Measurements from ENCODE around the gene VSNL1. TPM values are rescaled to one million over a fixed set of nuclear protein-coding genes. Genes with fewer than 3 reads are reported as not detected.

The VSNL1 gene
- total and polyA plus RNA-seq, 12 donors: 7.2 to 51.1 (median 21.2) TPM

DNA sequence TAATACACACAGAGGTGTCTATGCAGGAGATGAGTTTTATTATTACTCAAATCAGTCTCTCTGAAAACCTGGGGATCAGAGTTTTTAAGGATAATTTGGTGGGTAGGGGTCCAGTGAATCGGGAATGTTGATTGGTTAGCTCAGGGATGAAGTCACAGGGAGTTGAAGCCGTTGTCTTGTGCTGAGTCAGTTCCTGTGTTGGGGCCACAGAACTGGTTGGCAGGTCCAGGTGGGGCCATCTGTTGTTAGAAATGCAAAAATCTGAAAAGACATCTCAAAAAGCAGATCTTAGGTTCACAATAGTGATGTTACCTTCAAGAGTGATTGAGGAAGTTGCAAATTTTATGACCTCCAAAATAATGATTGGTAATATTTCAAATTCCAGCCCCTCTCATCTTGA lies 86.9 kb downstream of the VSNL1 start:
- Histone ChIP-seq H3K9me3 (replicated peaks in 1 of 3) (no peaks in the 10 kb centered on the region), H3K27me3 (no peaks in the 10 kb centered on the region), H3K4me1 (replicated peaks in 1 of 2) (no peaks in the 10 kb centered on the region), H3K4me3 (no peak overlapping the region), H3K27ac (no peak overlapping the region), H3K36me3 (replicated peaks in 1 of 2) (no peaks in the 10 kb centered on the region)
- DNase-seq: no peak
- WGBS, 4 donors: 45 to 60% (median 53%) methylated on average over 2 of the region's 2 CpGs
- intact Hi-C loops (cut with DNase I): no loop called here
- TF ChIP-seq POLR2A (IDR thresholded peaks at IDR 0.05) (no peak), CTCF (IDR thresholded peaks at IDR 0.05) (no peak)

DNA sequence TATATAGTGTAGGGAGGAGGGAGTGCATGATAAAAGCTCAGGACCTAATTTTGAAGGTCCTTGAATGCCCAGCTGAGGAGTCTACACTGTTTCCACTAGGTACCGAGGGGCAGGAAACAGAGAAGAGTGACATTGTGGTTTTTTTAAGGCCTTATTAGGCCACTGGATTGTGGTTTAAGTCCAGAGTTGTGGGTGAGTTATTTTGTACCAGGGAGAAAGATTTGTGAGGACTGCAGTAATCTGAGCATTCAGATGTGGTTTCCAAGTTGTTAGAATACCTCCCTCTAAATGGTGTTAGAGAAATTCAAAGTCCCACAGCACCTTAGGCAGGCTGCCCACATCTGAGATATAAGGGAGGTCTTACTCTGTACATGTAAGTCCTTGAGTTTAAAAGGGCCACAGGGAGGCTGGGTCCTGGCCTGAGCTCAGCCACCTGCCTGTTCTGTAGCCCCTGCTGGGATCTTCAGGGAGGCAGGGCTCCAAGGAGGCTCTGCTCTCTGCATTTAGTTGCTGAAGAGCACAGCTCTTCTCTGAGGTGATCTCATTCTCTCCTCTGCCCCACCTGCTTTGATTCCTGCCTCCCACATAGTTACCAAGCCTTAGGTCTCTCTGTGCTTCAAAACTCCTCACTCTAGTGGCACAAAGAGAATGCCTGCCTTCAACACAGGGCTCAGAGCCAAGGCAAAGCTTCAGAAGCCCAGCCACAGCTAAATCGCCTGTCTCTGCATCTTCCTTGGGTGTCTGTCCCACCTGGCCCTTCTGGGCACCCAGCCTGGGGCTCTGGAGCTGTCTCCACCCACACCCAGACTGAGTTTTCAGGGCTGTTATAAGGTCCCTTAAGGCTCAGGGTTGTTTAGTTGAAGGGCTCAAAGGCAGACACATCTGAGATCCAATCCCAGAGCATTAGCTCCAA lies 88.1 kb downstream of the VSNL1 start:
- intact Hi-C loops (cut with DNase I): no loop called here
- no peak for TF ChIP-seq CTCF (IDR thresholded peaks at IDR 0.05)
- TF ChIP-seq POLR2A (IDR thresholded peaks at IDR 0.05): no peak
- H3K9me3 ChIP-seq (replicated peaks in 1 of 3): no peaks in the 10 kb centered on the region
- no peaks in the 10 kb centered on the region for H3K4me1 ChIP-seq (replicated peaks in 1 of 2)
- no peak for DNase-seq
- H3K36me3 ChIP-seq (replicated peaks in 1 of 2): no peaks in the 10 kb centered on the region
- no peaks in the 10 kb centered on the region for H3K27me3 ChIP-seq
- H3K4me3 ChIP-seq: no peak overlapping the region
- H3K27ac ChIP-seq: no peak overlapping the region
- WGBS, 4 donors: 60 to 65% (median 63%) methylated on average over 2 of the region's 2 CpGs

DNA sequence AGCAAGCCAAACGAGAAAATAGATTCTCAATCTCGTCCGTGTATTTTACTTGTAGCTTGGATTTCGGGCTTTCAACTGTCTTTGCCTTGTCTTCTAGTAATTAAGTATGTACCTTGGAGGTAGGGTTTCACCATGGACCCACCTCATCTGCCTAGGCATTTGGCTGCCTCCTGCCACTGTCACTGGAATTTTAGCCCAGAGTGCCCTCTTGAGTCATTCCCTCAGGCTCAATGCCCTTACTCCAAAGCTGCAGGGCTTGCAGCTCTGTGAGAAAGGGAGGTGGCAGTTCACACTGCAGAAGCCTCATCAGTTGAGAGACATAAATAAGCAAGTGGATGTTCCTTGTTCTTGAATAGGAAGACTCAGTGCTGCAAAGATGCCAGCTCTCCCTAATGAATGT lies 89.6 kb downstream of the VSNL1 start:
- intact Hi-C loops (cut with DNase I): no loop called here
- Histone ChIP-seq H3K4me1 (replicated peaks in 1 of 2) (no peaks in the 10 kb centered on the region), H3K4me3 (no peak overlapping the region), H3K27ac (no peak overlapping the region), H3K9me3 (replicated peaks in 1 of 3) (no peaks in the 10 kb centered on the region), H3K36me3 (replicated peaks in 1 of 2) (no peaks in the 10 kb centered on the region), H3K27me3 (no peaks in the 10 kb centered on the region)
- no peak for TF ChIP-seq CTCF (IDR thresholded peaks at IDR 0.05)
- no peak for TF ChIP-seq POLR2A (IDR thresholded peaks at IDR 0.05)
- no peak for DNase-seq
- 94 to 97% (median 96%) methylated on average over 4 of the region's 4 CpGs for WGBS, 4 donors

DNA sequence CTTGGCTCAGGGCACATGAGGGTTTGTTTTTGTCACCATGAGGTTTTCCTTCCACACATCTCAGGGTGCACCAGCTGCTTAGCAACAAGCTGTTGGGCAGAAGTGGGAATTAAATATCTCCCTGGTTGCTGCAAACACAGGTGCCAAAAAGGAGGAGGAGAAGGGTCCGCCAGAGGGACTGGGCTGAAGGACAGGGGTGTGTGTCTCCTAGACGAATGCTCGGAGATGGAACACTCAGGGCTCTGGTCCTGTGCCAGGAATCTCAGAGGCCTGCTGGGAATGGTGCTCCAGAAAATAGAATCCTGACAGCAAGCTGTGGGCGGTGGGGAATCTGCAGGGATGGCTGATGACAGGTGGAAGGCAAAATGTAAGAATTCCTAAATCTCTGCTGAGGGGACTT lies 94.5 kb downstream of the VSNL1 start:
- no peaks in the 10 kb centered on the region for H3K4me1 ChIP-seq (replicated peaks in 1 of 2)
- TF ChIP-seq CTCF (IDR thresholded peaks at IDR 0.05): no peak
- TF ChIP-seq POLR2A (IDR thresholded peaks at IDR 0.05): no peak
- no peak overlapping the region for H3K27ac ChIP-seq
- no peaks in the 10 kb centered on the region for H3K36me3 ChIP-seq (replicated peaks in 1 of 2)
- H3K9me3 ChIP-seq (replicated peaks in 1 of 3): no peaks in the 10 kb centered on the region
- no peaks in the 10 kb centered on the region for H3K27me3 ChIP-seq
- 49 to 66% (median 62%) methylated on average over 4 of the region's 4 CpGs for WGBS, 4 donors
- H3K4me3 ChIP-seq: no peak overlapping the region
- peak in 2 of 7 donors; percentile 26 to 49 for DNase-seq
- intact Hi-C loops (cut with DNase I): no loop called here
